Prostate gland (tissue), 2 donors: ENCODE data around the gene PLXND1.

ENCODE experiments used
- CTCF ChIP-seq, 4 experiments: fragments of 200-600 bp in 2 of 4; fragments of 450-650 bp in 2 of 4; sonication (generic) in 2 of 4; IDR thresholded peaks; 1 replicate in 3 of 4; 2 replicates in 1 of 4; pipeline ENCODE4 v1.5.1; 2016 to 2019; ENCODE audit warnings: antibody characterized with exemption in 4 of 4, mild to moderate bottlenecking in 2 of 4, moderate library complexity in 2 of 4
- POLR2A ChIP-seq: fragments of 450-650 bp; IDR thresholded peaks from one replicate; pipeline ENCODE4 v1.6.1; 2016; ENCODE audit warnings: antibody characterized with exemption, mild to moderate bottlenecking
- POLR2AphosphoS5 ChIP-seq: sonication (generic); formaldehyde crosslinking; IDR thresholded peaks from one replicate; pipeline ENCODE4 v1.6.1; 2017; ENCODE audit warnings: antibody characterized with exemption

- no peak for TF ChIP-seq CTCF (IDR thresholded peaks at IDR 0.05)
- TF ChIP-seq POLR2A = no peak
- no peak for TF ChIP-seq POLR2AphosphoS5
Measured at GRCh38 chr3:129599073-129599472, 7.4 kb downstream of the PLXND1 start.
